Thyroid gland (tissue), 4 donors: ENCODE data around the gene FIP1L1.

Source experiments
- CTCF ChIP-seq, 6 experiments: fragments of 200-600 bp in 3 of 6; fragments of 450-650 bp in 3 of 6; sonication (generic) in 3 of 6; IDR thresholded peaks; one replicate each; pipeline ENCODE4 v1.5.1; 2016 to 2019; ENCODE audit warnings: antibody characterized with exemption in 6 of 6, mild to moderate bottlenecking in 2 of 6, inconsistent platforms in 1 of 6, moderate library complexity in 1 of 6
- POLR2A ChIP-seq, 2 donors: fragments of 450-650 bp; IDR thresholded peaks; one replicate each; pipeline ENCODE4 v1.6.1; 2017; ENCODE audit warnings: antibody characterized with exemption in 2 of 2, mild to moderate bottlenecking in 2 of 2, moderate library complexity in 1 of 2

GRCh38 chr4:53354012-53354722 is 23.3 kb upstream of the FIP1L1 start:
- TF ChIP-seq CTCF (IDR thresholded peaks at IDR 0.05) (no peak), POLR2A (IDR thresholded peaks at IDR 0.05) (no peak)
